KOPT-K1 (cell line): Measurements from ENCODE around the gene ITGA11.

Source experiments
- H3K27ac ChIP-seq: fragments of 200-600 bp; sonication (generic); 2 replicates; pipeline ENCODE4 v1.5.1; 2016; ENCODE audit warnings: antibody characterized with exemption, mild to moderate bottlenecking, low read depth, low read length; ENCODE audit not compliant: poor library complexity, severe bottlenecking
- H3K36me3 ChIP-seq: fragments of 200-600 bp; sonication (generic); 2 replicates; pipeline ENCODE4 v1.5.1; 2017; ENCODE audit warnings: antibody characterized with exemption, mild to moderate bottlenecking, low read length, moderate library complexity; ENCODE audit not compliant: insufficient read depth
- H3K9me3 ChIP-seq: fragments of 200-600 bp; sonication (generic); 2 replicates; pipeline ENCODE4 v1.5.1; 2017; ENCODE audit warnings: antibody characterized with exemption, low read length, mild to moderate bottlenecking; ENCODE audit not compliant: insufficient read depth, poor library complexity, severe bottlenecking

ITGA11 gene

GRCh38 chr15:68322796-68323195, 109.2 kb downstream of the ITGA11 start:
- H3K27ac ChIP-seq: no peak overlapping the region
- H3K36me3 ChIP-seq: no peaks in the 10 kb centered on the region
- no peaks in the 10 kb centered on the region for H3K9me3 ChIP-seq

GRCh38 chr15:68321229-68321628, 110.7 kb downstream of the ITGA11 start:
- no peak overlapping the region for H3K27ac ChIP-seq
- no peaks in the 10 kb centered on the region for H3K36me3 ChIP-seq
- no peaks in the 10 kb centered on the region for H3K9me3 ChIP-seq

DNA sequence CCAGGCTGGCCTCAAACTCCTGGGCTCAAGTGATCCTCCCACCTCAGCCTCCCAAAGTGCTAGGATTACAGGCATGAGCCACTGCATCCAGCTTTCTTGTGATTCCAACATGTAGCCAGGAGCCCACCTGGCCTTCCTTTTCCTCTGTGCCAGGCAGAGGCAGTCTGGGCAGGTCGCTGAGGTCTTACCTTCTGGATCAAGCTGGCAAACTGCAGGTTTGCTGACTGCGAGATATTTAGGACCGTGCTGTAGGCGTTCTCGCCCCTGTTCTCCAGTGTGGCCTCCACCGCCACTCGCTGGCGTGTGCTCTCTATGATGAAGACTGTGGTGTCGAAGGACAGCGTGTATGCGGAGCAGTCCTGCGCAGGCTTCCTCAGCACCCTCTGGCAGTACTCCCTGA, 112.0 kb downstream of the ITGA11 start:
- Histone ChIP-seq H3K9me3 (no peaks in the 10 kb centered on the region), H3K36me3 (no peaks in the 10 kb centered on the region), H3K27ac (no peak overlapping the region)

- Histone ChIP-seq H3K36me3 (no peaks in the 10 kb centered on the region), H3K27ac (no peak overlapping the region), H3K9me3 (no peaks in the 10 kb centered on the region)
Observed at GRCh38 chr15:68318931-68319909, 112.7 kb downstream of the ITGA11 start.

- Histone ChIP-seq H3K27ac (no peak overlapping the region), H3K36me3 (no peaks in the 10 kb centered on the region), H3K9me3 (no peaks in the 10 kb centered on the region)
Observed at GRCh38 chr15:68318008-68318835, 113.7 kb downstream of the ITGA11 start.

GRCh38 chr15:68317281-68318007, 114.5 kb downstream of the ITGA11 start:
- Histone ChIP-seq H3K27ac (no peak overlapping the region), H3K9me3 (no peaks in the 10 kb centered on the region), H3K36me3 (no peaks in the 10 kb centered on the region)

DNA sequence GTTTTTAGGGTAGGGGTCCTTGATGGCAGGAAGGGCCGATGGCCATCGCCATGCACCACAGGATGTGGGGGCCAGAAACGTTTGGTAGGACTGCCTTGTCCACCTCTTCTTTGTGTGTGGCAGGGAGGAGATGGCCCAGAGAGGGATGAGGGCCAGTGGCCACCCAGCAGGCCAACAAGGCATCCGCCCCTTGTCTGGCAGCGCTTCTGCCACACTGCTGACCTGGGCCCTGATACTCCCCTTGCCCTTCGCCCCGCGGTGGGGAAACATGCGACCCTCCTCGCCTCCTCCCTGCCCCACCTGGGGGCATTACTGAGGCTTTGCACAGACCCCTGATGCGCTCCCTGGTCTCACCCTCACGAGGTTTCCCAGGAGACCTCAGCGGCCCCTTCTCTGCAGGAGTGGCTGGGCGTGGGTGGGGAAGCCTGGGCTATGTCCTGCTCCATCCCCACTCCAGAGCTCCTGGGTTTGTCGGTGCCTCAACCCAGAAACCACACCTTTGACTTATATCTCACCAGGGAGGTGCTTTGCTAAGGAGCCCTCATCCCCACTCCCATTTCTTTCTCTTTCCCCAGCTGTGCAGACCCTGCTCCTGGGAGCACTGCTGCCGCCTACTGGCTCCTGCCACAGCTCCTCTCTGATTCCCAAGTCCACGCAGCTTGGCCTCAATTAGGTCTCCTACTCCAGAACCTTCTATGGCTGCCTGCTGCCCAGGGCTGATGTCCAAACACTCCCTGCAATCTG, 115.7 kb downstream of the ITGA11 start:
- Histone ChIP-seq H3K36me3 (no peaks in the 10 kb centered on the region), H3K27ac (no peak overlapping the region), H3K9me3 (no peaks in the 10 kb centered on the region)

- H3K9me3 ChIP-seq: no peaks in the 10 kb centered on the region
- no peak overlapping the region for H3K27ac ChIP-seq
- H3K36me3 ChIP-seq: no peaks in the 10 kb centered on the region
Observed at GRCh38 chr15:68315495-68316031, 116.4 kb downstream of the ITGA11 start.

- Histone ChIP-seq H3K27ac (no peak overlapping the region), H3K36me3 (no peaks in the 10 kb centered on the region), H3K9me3 (no peaks in the 10 kb centered on the region)
Observed at GRCh38 chr15:68315035-68315434, 116.9 kb downstream of the ITGA11 start.

DNA sequence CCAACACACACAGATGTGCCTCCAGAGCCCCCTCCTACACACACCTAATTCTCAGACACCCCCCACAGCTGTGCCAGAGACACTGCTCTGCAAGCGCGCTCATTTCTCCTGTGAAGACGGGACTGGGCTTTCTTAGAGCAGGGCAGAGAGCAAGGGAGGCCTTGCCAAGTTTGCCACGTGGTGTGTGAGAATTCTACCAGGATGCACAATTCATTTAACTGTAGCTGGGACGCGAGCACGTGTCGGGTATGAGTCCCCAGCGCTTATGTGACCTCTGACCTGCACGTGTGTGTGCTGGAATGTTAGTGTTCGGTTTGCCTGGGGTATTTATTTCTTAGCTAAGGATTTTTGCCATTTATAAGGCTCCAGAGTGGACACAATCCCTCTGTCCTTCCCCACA, 117.4 kb downstream of the ITGA11 start:
- Histone ChIP-seq H3K9me3 (no peaks in the 10 kb centered on the region), H3K36me3 (no peaks in the 10 kb centered on the region), H3K27ac (no peak overlapping the region)

DNA sequence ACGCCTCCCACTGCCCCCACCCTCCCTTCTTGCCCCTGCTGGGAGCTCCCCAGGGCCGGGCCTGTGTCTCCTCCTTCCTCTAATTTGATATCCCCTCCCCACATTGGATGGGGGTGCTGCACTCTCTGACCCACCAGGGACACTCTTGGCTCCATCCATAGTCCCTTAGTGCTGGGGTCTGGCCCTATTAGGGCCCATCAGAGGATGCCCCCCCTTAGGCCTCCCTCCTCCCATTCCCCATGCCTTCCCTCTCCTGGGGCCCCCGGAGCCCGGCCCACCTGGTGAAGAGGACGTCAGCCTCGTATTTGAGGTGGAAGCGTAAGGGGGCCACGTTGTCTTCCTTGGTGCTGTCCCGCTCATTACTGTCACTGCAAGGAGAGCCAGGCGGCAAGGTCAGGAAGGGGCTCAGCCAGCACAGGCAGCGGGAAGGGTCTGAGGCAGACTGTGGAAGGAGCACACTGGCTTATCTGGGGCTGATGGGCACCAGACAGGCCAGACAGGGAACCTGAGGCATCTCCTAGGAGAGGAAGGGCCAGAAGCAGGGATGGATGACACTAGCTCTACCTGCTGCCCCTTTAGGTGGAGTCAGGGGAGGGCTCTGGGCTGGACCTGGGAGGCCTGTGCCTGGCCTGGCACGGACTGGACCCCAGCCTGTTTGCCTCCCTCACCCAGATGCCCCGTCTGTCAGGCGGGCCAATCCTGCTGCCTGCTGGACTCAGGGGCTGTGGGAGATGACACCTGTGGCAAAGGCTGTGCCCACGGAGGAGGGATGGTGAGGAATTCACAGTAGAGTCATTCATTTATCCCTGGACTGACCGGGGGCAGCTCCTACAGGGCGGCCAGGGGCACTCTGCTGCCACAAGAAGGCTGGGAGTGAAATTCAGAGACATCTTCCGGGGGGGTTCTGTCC, 118.2 kb downstream of the ITGA11 start:
- H3K36me3 ChIP-seq: no peaks in the 10 kb centered on the region
- no peak overlapping the region for H3K27ac ChIP-seq
- H3K9me3 ChIP-seq: no peaks in the 10 kb centered on the region

- no peaks in the 10 kb centered on the region for H3K36me3 ChIP-seq
- H3K27ac ChIP-seq: no peak overlapping the region
- no peaks in the 10 kb centered on the region for H3K9me3 ChIP-seq
Observed at GRCh38 chr15:68312701-68313204, 119.2 kb downstream of the ITGA11 start.

DNA sequence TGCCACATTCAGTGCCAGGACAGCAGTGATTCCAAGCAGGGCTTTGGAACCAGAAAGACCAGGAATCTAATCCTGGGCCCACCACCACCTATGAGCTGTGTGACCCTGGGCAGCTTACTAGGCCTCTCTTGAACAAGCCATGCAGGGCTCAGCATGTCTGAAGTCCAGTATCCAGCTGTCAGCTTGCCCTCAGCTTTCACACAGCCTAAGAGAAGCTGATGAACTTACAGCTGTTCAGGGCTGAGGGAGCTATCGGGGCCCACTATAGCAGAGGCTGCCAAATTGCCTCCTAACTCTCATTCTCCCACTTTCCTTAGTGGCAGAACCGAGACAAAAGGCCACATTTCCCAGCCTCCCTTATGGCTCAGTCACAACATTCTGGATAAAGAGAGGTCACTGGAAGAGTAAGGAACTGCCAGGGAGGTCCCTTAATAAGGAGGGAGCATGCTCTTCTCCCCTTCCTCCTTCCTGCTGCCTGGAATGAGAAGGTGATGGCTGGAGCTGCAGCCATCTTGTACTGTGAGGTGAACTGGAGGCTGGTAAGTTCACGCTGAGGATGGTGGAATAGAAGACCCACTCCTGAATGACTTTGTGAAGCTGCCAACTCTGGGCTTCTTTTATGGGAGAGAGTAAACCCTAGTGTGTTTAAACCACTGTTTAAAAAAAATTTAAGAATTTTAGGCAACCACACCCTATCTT, 120.0 kb downstream of the ITGA11 start:
- no peak overlapping the region for H3K27ac ChIP-seq
- H3K36me3 ChIP-seq: no peaks in the 10 kb centered on the region
- no peaks in the 10 kb centered on the region for H3K9me3 ChIP-seq
